Immature natural killer cell (primary cell): ENCODE data around the gene TEKTIP1. TPM values are rescaled to one million over a fixed set of nuclear protein-coding genes. Genes with fewer than 3 reads are reported as not detected.

Experiments used
- DNase-seq, 3 donors: peaks; one replicate each; pipeline ENCODE4 v3.0.0; 2022; ENCODE audit warnings: mixed read lengths in 1 of 3
- H3K27ac Mint-ChIP-seq, 6 donors: one replicate each; pipeline ENCODE4 v1.8.0; 2020; ENCODE audit warnings: mixed read lengths in 6 of 6, mild to moderate bottlenecking in 5 of 6, inconsistent platforms in 4 of 6, moderate library complexity in 3 of 6
- H3K27me3 Mint-ChIP-seq, 3 donors: one replicate each; pipeline ENCODE4 v1.8.0; 2020 to 2021; ENCODE audit warnings: low read depth in 3 of 3, mild to moderate bottlenecking in 3 of 3, mixed read lengths in 3 of 3, moderate library complexity in 3 of 3, inconsistent platforms in 1 of 3
- H3K36me3 Mint-ChIP-seq, 3 donors: one replicate each; pipeline ENCODE4 v1.8.0; 2020; ENCODE audit warnings: mixed read lengths in 3 of 3, inconsistent platforms in 2 of 3, mild to moderate bottlenecking in 2 of 3
- H3K4me1 Mint-ChIP-seq, 2 donors: one replicate each; pipeline ENCODE4 v1.8.0; 2020; ENCODE audit warnings: inconsistent platforms in 2 of 2, mild to moderate bottlenecking in 2 of 2, mixed read lengths in 2 of 2, moderate library complexity in 1 of 2
- H3K4me3 Mint-ChIP-seq, 5 donors: one replicate each; pipeline ENCODE4 v1.8.0; 2020; ENCODE audit warnings: mild to moderate bottlenecking in 5 of 5, mixed read lengths in 5 of 5, inconsistent platforms in 3 of 5, moderate library complexity in 3 of 5
- H3K9me3 Mint-ChIP-seq, 6 donors: one replicate each; pipeline ENCODE4 v1.8.0; 2020; ENCODE audit warnings: mild to moderate bottlenecking in 6 of 6, mixed read lengths in 6 of 6, inconsistent platforms in 4 of 6, moderate library complexity in 3 of 6
- polyA plus RNA-seq, 3 donors: library from polyadenylated mRNA; unstranded; fragments of 300-500 nt; fragmentation: Illumina TruSeq; gene quantifications; one replicate each; pipeline ENCODE4 v1.2.3, GENCODE V29; 2021

TEKTIP1 gene
- polyA plus RNA-seq, 3 donors from 2014 or later = not detected

DNA sequence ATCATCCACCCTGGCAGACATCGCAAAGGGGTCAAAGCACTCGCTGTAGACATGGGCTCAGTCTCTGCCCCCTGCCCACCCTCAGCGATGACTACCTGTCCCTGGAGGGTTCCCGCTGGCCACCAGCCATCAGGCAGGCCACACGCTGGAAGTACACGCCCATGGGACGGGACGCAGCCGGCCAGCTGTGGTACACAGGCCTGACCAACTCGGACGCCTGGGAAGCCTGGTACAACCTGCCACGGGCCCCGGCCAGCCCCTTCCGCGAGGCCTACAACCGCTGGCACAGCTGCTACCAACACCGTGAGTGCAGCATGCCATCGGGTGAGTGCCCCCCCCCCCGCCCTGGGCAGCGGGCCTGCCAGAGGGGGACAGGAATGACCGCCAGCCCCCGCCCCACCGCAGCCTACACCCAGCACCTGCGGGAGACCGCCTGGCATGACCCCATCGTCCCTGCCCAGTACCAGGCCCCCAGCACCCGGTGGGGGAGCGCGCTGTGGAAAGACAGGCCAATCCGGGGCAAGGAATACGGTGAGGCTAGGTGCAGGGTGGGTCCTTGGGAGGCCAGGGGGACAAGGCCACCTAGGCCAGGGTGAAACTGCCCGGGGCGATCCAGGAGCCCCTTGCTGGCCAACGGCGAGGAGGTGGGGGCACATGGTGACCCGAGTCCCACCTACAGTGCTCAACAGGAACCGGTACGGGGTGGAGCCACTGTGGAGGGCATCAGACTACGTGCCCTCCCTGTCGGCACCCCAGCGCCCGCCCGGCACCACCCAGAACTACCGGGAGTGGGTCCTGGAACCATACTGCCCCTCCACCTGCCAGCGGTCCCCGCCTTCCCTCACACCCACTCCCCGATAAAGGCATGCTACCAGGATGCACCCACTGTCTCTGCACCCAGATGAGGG lies 4.4 kb downstream of the TEKTIP1 start:
- DNase-seq = no peak
- Mint-ChIP-seq H3K27ac (no peak overlapping the region), H3K4me3 (no peak overlapping the region), H3K27me3 (peaks cover 0 to 2% (median 2%) of the 10 kb centered on the region in 3 donors), H3K36me3 (peaks cover 0 to 3% (median 0%) of the 10 kb centered on the region in 3 donors), H3K9me3 (peaks cover 0 to 3% (median 0%) of the 10 kb centered on the region in 6 donors), H3K4me1 (peaks cover 0 to 5% of the 10 kb centered on the region in 2 donors)

DNA sequence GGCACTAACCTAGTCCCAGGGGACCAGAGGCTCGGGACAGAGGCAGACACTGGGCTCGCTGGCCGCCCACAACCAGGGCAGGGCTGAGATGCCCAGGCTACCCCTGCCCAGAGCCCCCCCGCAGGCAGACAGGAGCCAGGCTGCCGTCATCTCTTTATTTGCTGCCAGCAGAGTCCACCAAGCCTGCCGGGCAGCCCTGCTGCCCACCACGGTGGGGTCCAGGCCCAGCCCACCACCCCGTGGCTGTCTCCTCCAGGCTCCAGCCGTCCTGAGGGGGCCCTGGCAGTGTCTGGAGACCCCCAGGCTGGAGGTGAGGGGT lies 5.0 kb downstream of the TEKTIP1 start:
- Mint-ChIP-seq H3K9me3 (peaks cover 0 to 3% (median 0%) of the 10 kb centered on the region in 6 donors), H3K36me3 (peaks cover 0 to 3% (median 0%) of the 10 kb centered on the region in 3 donors), H3K27ac (no peak overlapping the region), H3K27me3 (peaks cover 0 to 4% (median 2%) of the 10 kb centered on the region in 3 donors), H3K4me3 (no peak overlapping the region), H3K4me1 (peaks cover 0 to 5% of the 10 kb centered on the region in 2 donors)
- DNase-seq = no peak

DNA sequence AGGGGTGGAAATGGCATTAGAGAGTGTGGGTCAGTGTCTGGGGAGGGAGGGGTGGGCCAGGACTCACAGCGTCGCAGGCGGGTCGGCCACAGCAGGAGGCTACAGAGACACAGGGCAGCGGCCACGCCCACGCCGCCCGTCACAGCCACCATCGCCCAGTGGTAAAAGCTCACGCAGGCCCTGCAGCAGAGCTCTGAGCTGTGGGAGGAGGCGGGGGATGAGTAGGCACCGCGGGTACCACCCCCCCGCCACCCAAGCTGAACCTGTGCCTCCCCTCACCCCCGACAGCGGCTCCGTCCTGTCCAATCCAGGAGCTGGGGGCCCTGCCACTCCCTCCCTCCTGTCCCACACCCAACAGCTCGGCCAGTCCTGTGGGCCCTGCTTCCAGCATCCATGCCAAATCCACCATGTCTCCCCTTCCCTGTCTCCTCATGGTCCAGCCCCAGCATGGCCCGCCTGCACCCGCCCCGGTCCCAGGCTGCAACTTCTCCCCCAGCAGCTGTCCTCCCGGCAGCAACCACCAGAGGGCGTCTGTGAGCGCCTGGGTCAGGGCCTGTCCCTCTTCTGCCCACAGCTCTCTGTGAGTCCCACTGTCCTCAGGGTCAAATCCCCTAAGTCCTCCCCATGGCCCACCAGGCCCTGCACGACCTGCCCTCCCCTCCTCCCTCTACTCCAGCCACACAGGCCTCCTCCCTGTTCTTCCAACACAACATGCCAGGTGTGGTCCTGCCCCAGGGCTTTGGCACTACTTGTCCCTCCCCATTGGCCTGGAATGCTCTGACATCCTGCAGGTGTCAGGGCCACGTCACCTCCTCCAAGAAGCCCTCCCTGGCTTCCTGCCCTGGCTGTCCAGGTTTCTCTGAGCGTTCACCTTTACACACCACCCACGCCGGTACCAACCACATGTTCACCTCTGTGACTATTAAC lies 6.0 kb downstream of the TEKTIP1 start:
- H3K9me3 Mint-ChIP-seq = no peaks in the 10 kb centered on the region
- peak; percentile 71 to 74 (median 72) for DNase-seq
- H3K4me3 Mint-ChIP-seq = no peak overlapping the region
- peaks cover 0 to 5% (median 2%) of the 10 kb centered on the region in 3 donors for H3K27me3 Mint-ChIP-seq
- H3K36me3 Mint-ChIP-seq = no peaks in the 10 kb centered on the region
- H3K27ac Mint-ChIP-seq = peak overlapping the region in 3 of 6 donors; percentile 16 to 46 (median 35)
- H3K4me1 Mint-ChIP-seq = peaks cover 0 to 5% of the 10 kb centered on the region in 2 donors

DNA sequence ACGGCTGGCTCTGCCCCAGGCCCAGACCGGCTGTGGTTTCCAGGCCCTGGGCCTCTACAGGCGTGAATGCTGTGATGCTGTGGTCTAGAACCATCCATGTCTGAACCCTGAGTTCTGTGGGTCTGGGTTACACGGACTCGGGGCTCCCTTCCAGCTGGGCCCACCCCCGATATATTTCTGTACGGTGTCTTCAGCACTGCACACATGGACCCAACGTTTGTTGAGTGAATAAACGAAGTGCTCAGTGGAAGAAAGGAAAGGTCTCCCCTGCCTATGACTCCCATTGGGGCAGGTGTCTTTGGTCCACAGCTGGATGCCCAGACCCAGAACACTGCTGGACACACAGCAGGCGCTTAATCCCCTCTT lies 6.7 kb downstream of the TEKTIP1 start:
- Mint-ChIP-seq H3K9me3 (no peaks in the 10 kb centered on the region), H3K4me1 (peaks cover 0 to 5% of the 10 kb centered on the region in 2 donors), H3K27me3 (peaks cover 0 to 5% (median 2%) of the 10 kb centered on the region in 3 donors), H3K36me3 (no peaks in the 10 kb centered on the region), H3K27ac (peak overlapping the region in 1 of 6 donors; percentile 35), H3K4me3 (no peak overlapping the region)
- no peak for DNase-seq

DNA sequence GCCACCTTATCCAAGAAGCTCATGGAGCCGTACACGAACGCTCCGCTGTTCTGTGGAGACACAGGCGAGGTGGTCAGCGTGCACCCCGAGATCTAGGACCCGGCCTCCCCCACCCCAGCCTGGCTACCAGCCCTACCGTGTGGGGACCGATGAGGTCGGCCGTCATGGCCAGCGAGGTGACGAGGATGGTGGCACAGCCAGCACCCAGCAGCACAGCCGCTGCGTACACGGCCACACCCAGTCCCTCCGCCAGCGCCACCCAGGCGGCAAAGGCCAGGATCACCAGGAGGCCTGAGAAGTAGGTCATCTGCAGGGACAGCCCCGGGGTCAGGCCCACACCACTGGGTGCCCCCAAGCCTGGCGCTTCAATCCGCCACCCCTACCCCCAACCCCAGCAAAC lies 7.1 kb downstream of the TEKTIP1 start:
- no peak overlapping the region for H3K4me3 Mint-ChIP-seq
- H3K36me3 Mint-ChIP-seq = no peaks in the 10 kb centered on the region

DNA sequence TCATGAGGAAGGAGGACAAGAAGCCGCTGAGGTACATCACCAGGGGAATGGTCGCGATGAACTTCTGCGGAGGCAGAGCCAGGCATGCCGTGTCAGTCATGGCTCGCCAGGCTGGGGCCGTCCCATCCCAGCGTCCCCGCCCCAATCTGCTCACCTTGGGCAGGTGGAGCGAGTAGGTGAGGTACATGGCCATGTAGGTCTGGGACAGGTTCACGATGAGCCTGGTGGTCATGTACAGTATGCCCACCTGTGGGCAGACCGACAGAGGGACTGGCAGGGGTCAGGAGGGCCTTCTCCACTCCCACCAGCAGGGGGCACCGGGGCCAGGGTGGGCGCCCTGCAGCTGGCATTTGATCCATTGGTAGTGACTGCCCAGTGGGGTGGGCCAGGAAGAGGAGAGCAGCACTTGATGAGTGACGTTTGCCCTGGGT lies 8.3 kb downstream of the TEKTIP1 start:
- Mint-ChIP-seq H3K9me3 (no peaks in the 10 kb centered on the region), H3K4me3 (no peak overlapping the region), H3K27ac (no peak overlapping the region), H3K27me3 (peaks cover 0 to 5% (median 2%) of the 10 kb centered on the region in 3 donors), H3K36me3 (no peaks in the 10 kb centered on the region), H3K4me1 (peaks cover 0 to 8% of the 10 kb centered on the region in 2 donors)
- DNase-seq = peak in 1 of 3 donors; percentile 27

More for the DNA sequence above, 7.1 kb downstream of the TEKTIP1 start:
- Mint-ChIP-seq H3K27ac (peak overlapping the region in 1 of 6 donors; percentile 35), H3K4me1 (peaks cover 0 to 5% of the 10 kb centered on the region in 2 donors), H3K27me3 (peaks cover 0 to 5% (median 2%) of the 10 kb centered on the region in 3 donors), H3K9me3 (no peaks in the 10 kb centered on the region)
- DNase-seq = no peak

DNA sequence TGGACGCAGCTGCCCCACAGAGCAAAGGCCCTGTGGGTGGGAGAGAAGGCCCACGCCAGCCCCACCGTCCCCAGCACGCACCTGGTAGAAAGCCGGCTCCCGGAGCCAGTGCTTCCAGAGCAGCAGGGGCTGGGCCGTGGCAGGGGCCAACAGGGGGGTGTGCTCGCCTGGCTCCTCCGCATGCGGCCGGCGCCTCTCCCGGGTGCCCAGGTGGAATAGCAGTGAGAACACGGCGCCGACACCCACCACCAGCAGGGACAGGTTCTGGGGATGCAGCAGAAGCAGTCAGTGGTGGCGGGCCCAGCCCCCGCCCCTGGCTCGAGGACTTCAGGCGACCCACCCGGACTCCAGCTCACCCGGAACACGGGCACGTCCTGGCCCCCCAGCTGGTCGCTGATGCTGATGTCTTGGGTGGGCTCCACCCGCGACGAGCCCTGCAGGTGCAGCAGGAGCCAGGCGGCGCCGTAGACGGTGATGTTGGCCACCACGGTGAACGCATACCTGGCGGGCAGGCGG lies 8.9 kb downstream of the TEKTIP1 start:
- Mint-ChIP-seq H3K27me3 (peaks cover 0 to 5% (median 2%) of the 10 kb centered on the region in 3 donors), H3K9me3 (no peaks in the 10 kb centered on the region), H3K4me3 (no peak overlapping the region), H3K4me1 (peaks cover 0 to 8% of the 10 kb centered on the region in 2 donors), H3K36me3 (no peaks in the 10 kb centered on the region), H3K27ac (no peak overlapping the region)
- DNase-seq = no peak

DNA sequence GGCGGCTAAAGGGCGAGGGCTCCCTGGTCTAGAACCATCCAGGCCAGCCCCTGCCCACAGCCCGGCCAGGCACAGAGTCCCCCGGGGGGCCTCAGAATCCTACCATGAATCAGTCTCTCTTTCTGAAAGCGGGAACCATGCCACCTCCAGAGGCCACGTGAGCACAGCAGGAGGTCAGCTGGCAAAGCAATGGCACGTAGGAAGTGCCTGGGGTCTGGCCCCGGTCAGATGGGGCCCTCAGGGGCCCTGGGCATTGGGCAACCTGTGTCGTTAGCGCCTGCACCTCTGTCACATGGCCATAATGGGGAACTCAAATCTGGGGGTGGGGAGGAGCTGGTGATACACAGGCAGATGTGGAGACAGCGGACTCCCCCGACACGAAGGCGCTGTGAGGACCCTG lies 9.6 kb downstream of the TEKTIP1 start:
- H3K4me1 Mint-ChIP-seq = peaks cover 0 to 10% of the 10 kb centered on the region in 2 donors
- H3K27me3 Mint-ChIP-seq = peaks cover 0 to 5% (median 2%) of the 10 kb centered on the region in 3 donors
- DNase-seq = no peak
- no peak overlapping the region for H3K4me3 Mint-ChIP-seq
- no peaks in the 10 kb centered on the region for H3K36me3 Mint-ChIP-seq
- H3K27ac Mint-ChIP-seq = no peak overlapping the region
- no peaks in the 10 kb centered on the region for H3K9me3 Mint-ChIP-seq

DNA sequence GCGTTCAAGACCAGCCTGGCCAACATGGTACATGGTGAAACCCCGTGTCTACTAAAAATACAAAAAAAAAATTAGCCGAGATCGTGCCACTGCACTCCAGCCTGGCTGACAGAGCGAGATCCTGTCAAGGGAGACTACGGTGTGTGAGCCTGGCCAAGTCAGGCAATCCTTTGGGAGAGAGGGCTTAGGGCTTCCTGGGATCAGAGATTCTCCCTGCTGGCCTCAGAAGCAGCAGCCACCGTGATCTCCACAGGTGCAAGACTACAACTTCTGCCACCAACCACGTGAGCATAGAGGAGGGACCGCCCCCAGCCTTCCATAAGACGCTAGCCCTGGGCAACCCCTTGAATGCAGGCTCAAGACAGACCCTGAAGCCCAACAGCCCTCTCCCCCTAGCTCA lies 10.8 kb downstream of the TEKTIP1 start:
- Mint-ChIP-seq H3K4me3 (no peak overlapping the region), H3K27ac (no peak overlapping the region), H3K9me3 (no peaks in the 10 kb centered on the region), H3K36me3 (no peaks in the 10 kb centered on the region), H3K27me3 (peaks cover 2 to 5% (median 3%) of the 10 kb centered on the region in 3 donors), H3K4me1 (peaks cover 8 to 17% of the 10 kb centered on the region in 2 donors)
- DNase-seq = no peak

DNA sequence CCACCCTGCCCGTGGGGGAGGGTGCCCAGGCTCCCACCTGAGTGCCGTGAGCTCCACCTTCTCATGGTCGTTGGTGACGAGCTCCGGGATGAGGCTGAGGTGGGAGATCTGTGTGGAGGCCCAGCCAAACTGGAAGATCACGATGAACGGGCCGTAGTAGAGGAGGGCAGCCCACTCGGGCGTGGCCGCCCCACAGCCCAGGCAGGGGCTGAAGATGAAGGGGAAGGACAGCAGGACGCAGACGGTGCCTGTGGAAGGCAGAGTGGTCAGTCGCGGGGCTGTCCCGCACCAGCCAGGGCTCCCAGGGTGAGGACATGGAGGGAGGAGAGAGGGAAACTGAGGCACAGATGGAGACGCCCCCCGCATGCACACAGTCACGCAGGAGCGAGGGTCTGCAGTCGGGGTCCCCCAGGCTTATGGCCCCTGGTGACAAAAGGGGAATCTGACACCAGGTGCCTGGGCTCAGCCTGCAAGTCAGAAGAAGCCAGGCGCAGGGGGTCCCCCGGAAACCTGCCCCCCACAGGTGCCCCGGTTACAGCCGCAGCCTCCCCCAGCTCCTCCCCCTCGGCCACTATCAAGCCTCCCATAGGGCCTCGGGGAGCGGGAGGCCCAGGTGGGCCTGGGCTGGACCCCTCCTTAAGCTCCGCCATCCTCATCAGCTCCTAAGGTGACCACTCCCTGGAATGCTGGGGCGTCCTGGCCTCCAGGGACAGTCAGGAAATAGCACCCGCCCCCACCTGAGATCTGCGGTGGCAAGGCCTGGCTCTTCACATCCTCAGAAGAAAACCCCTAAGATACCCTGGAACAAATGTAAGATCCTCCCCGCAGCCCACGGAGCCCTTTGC lies 12.2 kb downstream of the TEKTIP1 start:
- no peak for DNase-seq
- Mint-ChIP-seq H3K4me3 (no peak overlapping the region), H3K36me3 (no peaks in the 10 kb centered on the region), H3K27ac (no peak overlapping the region), H3K27me3 (peaks cover 0 to 5% (median 4%) of the 10 kb centered on the region in 3 donors), H3K9me3 (no peaks in the 10 kb centered on the region), H3K4me1 (peaks cover 21 to 25% of the 10 kb centered on the region in 2 donors)

DNA sequence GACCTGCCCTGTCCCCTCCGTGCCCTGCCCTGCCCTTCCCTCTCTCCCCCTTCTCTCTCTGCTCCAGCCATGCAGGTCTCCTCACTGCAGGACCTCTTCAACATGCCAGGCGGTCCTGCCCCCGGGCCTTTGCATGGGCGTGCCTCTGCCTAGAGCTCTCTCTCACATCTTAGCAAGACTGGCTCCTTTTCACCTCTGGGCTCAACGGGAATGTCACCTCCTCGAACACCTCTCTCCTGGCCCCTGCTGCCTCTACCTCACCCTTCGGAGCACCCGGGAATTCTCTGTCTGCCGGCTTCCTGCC lies 12.8 kb downstream of the TEKTIP1 start:
- Mint-ChIP-seq H3K9me3 (no peaks in the 10 kb centered on the region), H3K36me3 (no peaks in the 10 kb centered on the region), H3K27me3 (peaks cover 1 to 6% (median 5%) of the 10 kb centered on the region in 3 donors), H3K4me3 (no peak overlapping the region), H3K27ac (no peak overlapping the region), H3K4me1 (peaks cover 27 to 30% of the 10 kb centered on the region in 2 donors)
- DNase-seq = no peak

DNA sequence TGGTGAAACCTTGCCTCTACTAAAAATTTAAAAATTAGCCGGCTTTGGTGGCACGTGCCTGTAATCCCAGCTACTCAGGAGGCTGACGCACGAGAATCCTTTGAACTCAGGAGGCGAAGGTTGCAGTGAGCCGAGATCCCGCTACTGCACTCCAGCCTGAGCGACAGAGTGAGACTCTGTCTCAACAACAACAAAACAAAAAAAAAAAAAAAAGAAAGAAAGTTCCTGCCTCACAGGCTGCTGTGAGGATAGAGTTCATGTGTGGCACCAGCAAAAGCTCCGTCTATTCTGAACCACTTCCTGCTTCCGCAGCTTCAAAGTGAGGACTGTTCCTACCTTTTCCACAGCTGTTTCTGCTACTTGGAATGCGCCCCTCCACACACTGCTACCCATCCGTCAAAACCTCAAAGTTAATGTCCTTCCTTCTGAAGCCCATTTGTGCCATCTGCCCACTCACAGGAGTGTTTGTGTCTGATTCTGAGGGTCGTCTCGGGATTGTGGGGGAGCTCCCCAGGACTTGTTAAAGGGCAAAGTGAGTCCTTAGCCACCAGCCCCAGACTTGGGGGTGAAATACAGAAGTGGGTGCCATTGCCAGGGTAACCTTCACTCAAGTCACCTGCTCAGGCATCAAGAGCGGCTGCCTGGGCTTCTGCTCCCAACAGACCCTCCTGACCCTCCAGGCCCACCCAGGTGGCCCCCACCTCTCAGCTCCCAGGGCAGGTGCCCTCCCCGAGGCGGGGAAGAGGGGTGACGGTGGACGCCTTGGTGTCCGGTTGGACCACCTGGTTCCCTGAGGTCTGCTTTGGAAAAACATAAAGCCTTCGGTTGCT lies 15.5 kb downstream of the TEKTIP1 start:
- Mint-ChIP-seq H3K4me3 (peak overlapping the region; percentile 66 to 88 (median 68)), H3K4me1 (peaks cover 34 to 36% of the 10 kb centered on the region in 2 donors), H3K9me3 (no peaks in the 10 kb centered on the region), H3K36me3 (no peaks in the 10 kb centered on the region), H3K27ac (peak overlapping the region; percentile 67 to 92 (median 80)), H3K27me3 (peaks cover 6 to 13% (median 6%) of the 10 kb centered on the region in 3 donors)
- peak in 1 of 3 donors; percentile 24 for DNase-seq
